Progenitor cell of endocrine pancreas (in vitro differentiated cells): ENCODE results near the gene HK1. TPM values are rescaled to one million over a fixed set of nuclear protein-coding genes. Genes with fewer than 3 reads are reported as not detected.

Experiments used
- DNase-seq: peaks from one replicate; pipeline ENCODE4 v3.0.0; 2021; ENCODE audit warnings: low spot score; ENCODE audit not compliant: unreplicated experiment
- H3K27ac Mint-ChIP-seq: 2 replicates; pipeline ENCODE4 v1.8.0; 2021; ENCODE audit warnings: mild to moderate bottlenecking, moderate library complexity, mixed read lengths
- H3K27me3 Mint-ChIP-seq: 2 replicates; pipeline ENCODE4 v1.8.0; 2021; ENCODE audit warnings: mixed read lengths
- H3K36me3 Mint-ChIP-seq: 2 replicates; pipeline ENCODE4 v1.8.0; 2022; ENCODE audit warnings: mixed read lengths; ENCODE audit not compliant: insufficient read depth
- H3K4me1 Mint-ChIP-seq: 2 replicates; pipeline ENCODE4 v1.8.0; 2021; ENCODE audit warnings: low read depth, mixed read lengths
- H3K4me3 Mint-ChIP-seq: 2 replicates; pipeline ENCODE4 v1.8.0; 2021; ENCODE audit warnings: low read depth, mild to moderate bottlenecking, moderate library complexity, mixed read lengths
- H3K9me3 Mint-ChIP-seq: 2 replicates; pipeline ENCODE4 v1.8.0; 2021; ENCODE audit warnings: low read depth, mixed read lengths
- CTCF ChIP-seq: fragments of 200-600 bp; sonication (generic); IDR thresholded peaks from one replicate; pipeline ENCODE4 v1.5.0; 2021; ENCODE audit warnings: antibody characterized with exemption, mild to moderate bottlenecking; ENCODE audit not compliant: unreplicated experiment
- total RNA-seq: library from RNA; stranded (reverse); gene quantifications from 2 replicates; pipeline ENCODE4 v1.2.1, GENCODE V29; 2021

Gene HK1
- total RNA-seq, 1 donor from 2014 or later, result 32.5 TPM

- no peaks in the 10 kb centered on the region for H3K9me3 Mint-ChIP-seq
- H3K27ac Mint-ChIP-seq, result no peak overlapping the region
- DNase-seq, result no peak
- H3K4me1 Mint-ChIP-seq, result peaks cover 5% of the 10 kb centered on the region
- no peaks in the 10 kb centered on the region for H3K27me3 Mint-ChIP-seq
- H3K4me3 Mint-ChIP-seq, result no peak overlapping the region
- TF ChIP-seq CTCF, result no peak
- H3K36me3 Mint-ChIP-seq, result peaks cover 3% of the 10 kb centered on the region
Measured at GRCh38 chr10:69351589-69351988, 73.3 kb downstream of the HK1 start.

- Mint-ChIP-seq H3K27ac (no peak overlapping the region), H3K9me3 (no peaks in the 10 kb centered on the region), H3K36me3 (peaks cover 2% of the 10 kb centered on the region), H3K27me3 (no peaks in the 10 kb centered on the region), H3K4me1 (peaks cover 5% of the 10 kb centered on the region), H3K4me3 (no peak overlapping the region)
- no peak for TF ChIP-seq CTCF
- no peak for DNase-seq
Measured at GRCh38 chr10:69352569-69353264, 74.4 kb downstream of the HK1 start.

- Mint-ChIP-seq H3K36me3 (no peaks in the 10 kb centered on the region), H3K27ac (no peak overlapping the region), H3K27me3 (no peaks in the 10 kb centered on the region), H3K4me1 (no peaks in the 10 kb centered on the region), H3K4me3 (no peak overlapping the region), H3K9me3 (no peaks in the 10 kb centered on the region)
- TF ChIP-seq CTCF, result no peak
- no peak for DNase-seq
Measured at GRCh38 chr10:69353977-69354635, 75.8 kb downstream of the HK1 start.

GRCh38 chr10:69356187-69356586 lies 77.9 kb downstream of the HK1 start:
- no peaks in the 10 kb centered on the region for H3K27me3 Mint-ChIP-seq
- no peak for DNase-seq
- H3K4me3 Mint-ChIP-seq, result no peak overlapping the region
- H3K9me3 Mint-ChIP-seq, result no peaks in the 10 kb centered on the region
- H3K36me3 Mint-ChIP-seq, result no peaks in the 10 kb centered on the region
- H3K27ac Mint-ChIP-seq, result no peak overlapping the region
- TF ChIP-seq CTCF, result no peak
- H3K4me1 Mint-ChIP-seq, result peaks cover 7% of the 10 kb centered on the region

- H3K27ac Mint-ChIP-seq, result no peak overlapping the region
- H3K27me3 Mint-ChIP-seq, result no peaks in the 10 kb centered on the region
- no peak for DNase-seq
- no peaks in the 10 kb centered on the region for H3K9me3 Mint-ChIP-seq
- TF ChIP-seq CTCF, result no peak
- H3K36me3 Mint-ChIP-seq, result no peaks in the 10 kb centered on the region
- H3K4me1 Mint-ChIP-seq, result peaks cover 12% of the 10 kb centered on the region
- H3K4me3 Mint-ChIP-seq, result no peak overlapping the region
Measured at GRCh38 chr10:69358148-69358795, 80.0 kb downstream of the HK1 start.
